ENCODE results near the gene SCPEP1. TPM values are rescaled to one million over a fixed set of nuclear protein-coding genes. Genes with fewer than 3 reads are reported as not detected.

SCPEP1 gene
- total RNA-seq, 1 donor from 2014 or later: 53.5 TPM

- Mint-ChIP-seq H3K27me3 (no peaks in the 10 kb centered on the region), H3K4me1 (ENCODE audit: unreplicated experiment) (peaks cover 6% of the 10 kb centered on the region), H3K4me3 (no peak overlapping the region), H3K27ac (no peak overlapping the region), H3K36me3 (peaks cover 8% of the 10 kb centered on the region), H3K9me3 (peaks cover 5% of the 10 kb centered on the region)
- TF ChIP-seq CTCF (conservative IDR thresholded peaks at IDR 0.05): no peak
- no peak for DNase-seq (ENCODE audit: extremely low spot score, unreplicated experiment)
Observed at GRCh38 chr17:57006040-57006439, 28.1 kb downstream of the SCPEP1 start.

DNA sequence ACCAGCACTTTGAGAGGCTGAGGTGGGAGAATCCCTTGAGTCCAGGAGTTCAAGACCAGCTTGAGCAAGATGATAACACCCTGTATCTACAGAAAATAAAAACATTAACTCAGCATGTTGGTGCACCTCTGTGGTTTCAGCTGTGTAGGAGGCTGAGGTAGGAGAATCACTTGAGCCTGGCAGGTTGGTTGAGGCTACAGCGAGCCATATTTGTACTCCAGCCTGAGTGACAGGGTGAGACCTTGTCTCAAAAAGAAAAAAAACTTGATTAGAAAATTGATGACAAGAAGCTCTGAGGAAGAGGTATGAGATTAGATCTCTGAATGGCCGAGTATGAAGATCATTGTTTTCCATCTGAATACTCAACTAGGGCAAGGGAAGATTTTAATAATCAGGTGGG, 31.0 kb downstream of the SCPEP1 start:
- DNase-seq (ENCODE audit: extremely low spot score, unreplicated experiment): no peak
- Mint-ChIP-seq H3K27ac (no peak overlapping the region), H3K4me3 (no peak overlapping the region), H3K36me3 (peaks cover 4% of the 10 kb centered on the region), H3K9me3 (peaks cover 5% of the 10 kb centered on the region), H3K27me3 (no peaks in the 10 kb centered on the region), H3K4me1 (ENCODE audit: unreplicated experiment) (peaks cover 13% of the 10 kb centered on the region)
- TF ChIP-seq CTCF (conservative IDR thresholded peaks at IDR 0.05): no peak

- Mint-ChIP-seq H3K4me3 (peak overlapping the region; percentile 18), H3K27me3 (no peaks in the 10 kb centered on the region), H3K36me3 (peaks cover 4% of the 10 kb centered on the region), H3K9me3 (peaks cover 5% of the 10 kb centered on the region), H3K4me1 (ENCODE audit: unreplicated experiment) (peaks cover 13% of the 10 kb centered on the region), H3K27ac (no peak overlapping the region)
- peak; percentile 77 for TF ChIP-seq CTCF (conservative IDR thresholded peaks at IDR 0.05)
- no peak for DNase-seq (ENCODE audit: extremely low spot score, unreplicated experiment)
Observed at GRCh38 chr17:57009737-57010445, 32.0 kb downstream of the SCPEP1 start.

- H3K27ac Mint-ChIP-seq: no peak overlapping the region
- H3K4me3 Mint-ChIP-seq: no peak overlapping the region
- H3K9me3 Mint-ChIP-seq: peaks cover 5% of the 10 kb centered on the region
- H3K36me3 Mint-ChIP-seq: no peaks in the 10 kb centered on the region
- peaks cover 13% of the 10 kb centered on the region for H3K4me1 Mint-ChIP-seq (ENCODE audit: unreplicated experiment)
- H3K27me3 Mint-ChIP-seq: no peaks in the 10 kb centered on the region
- no peak for TF ChIP-seq CTCF (conservative IDR thresholded peaks at IDR 0.05)
- no peak for DNase-seq (ENCODE audit: extremely low spot score, unreplicated experiment)
Observed at GRCh38 chr17:57010487-57010886, 32.6 kb downstream of the SCPEP1 start.

DNA sequence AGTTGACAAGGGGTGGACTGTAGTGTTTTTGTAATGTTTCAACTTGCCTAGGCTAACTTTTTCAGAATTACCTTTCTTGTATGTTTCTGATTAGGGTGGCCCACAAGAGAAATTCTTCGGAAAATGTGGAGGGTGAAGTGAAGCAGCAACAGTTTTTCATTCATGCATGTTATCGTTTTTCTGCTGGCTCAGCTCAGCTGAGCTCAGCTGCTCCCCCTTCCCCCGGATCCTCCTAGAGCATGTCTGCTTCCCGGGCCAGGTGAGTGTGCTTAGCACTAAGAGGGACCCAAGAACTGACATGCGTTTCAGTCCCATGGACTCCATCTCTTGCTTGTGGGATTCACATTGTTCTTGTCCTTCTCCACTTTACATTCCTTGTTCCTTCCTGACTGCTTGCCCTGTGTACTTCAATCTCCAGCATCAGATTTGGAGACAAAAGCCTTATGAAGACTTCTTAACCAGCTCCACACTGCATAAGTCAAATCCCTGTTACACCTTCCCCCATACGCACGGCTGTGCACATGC, 33.6 kb downstream of the SCPEP1 start:
- H3K4me1 Mint-ChIP-seq (ENCODE audit: unreplicated experiment): peaks cover 18% of the 10 kb centered on the region
- no peak overlapping the region for H3K27ac Mint-ChIP-seq
- peaks cover 7% of the 10 kb centered on the region for H3K9me3 Mint-ChIP-seq
- DNase-seq (ENCODE audit: extremely low spot score, unreplicated experiment): no peak
- no peaks in the 10 kb centered on the region for H3K36me3 Mint-ChIP-seq
- no peak overlapping the region for H3K4me3 Mint-ChIP-seq
- no peak for TF ChIP-seq CTCF (conservative IDR thresholded peaks at IDR 0.05)
- H3K27me3 Mint-ChIP-seq: no peaks in the 10 kb centered on the region
